GM12801 (cell line): ENCODE measurements around the gene VPS52.

ENCODE experiments used
- TF ChIP-seq, protein P1 (sequence below): IDR thresholded peaks from one replicate; pipeline ENCODE4 v1.5.1; 2011; ENCODE audit warnings: control low read depth; ENCODE audit not compliant: insufficient read length; ENCODE audit errors: extremely low read depth

The VPS52 gene

GRCh38 chr6:33276581-33276863, 4.8 kb upstream of the VPS52 start:
- TF ChIP-seq, protein P1, sequence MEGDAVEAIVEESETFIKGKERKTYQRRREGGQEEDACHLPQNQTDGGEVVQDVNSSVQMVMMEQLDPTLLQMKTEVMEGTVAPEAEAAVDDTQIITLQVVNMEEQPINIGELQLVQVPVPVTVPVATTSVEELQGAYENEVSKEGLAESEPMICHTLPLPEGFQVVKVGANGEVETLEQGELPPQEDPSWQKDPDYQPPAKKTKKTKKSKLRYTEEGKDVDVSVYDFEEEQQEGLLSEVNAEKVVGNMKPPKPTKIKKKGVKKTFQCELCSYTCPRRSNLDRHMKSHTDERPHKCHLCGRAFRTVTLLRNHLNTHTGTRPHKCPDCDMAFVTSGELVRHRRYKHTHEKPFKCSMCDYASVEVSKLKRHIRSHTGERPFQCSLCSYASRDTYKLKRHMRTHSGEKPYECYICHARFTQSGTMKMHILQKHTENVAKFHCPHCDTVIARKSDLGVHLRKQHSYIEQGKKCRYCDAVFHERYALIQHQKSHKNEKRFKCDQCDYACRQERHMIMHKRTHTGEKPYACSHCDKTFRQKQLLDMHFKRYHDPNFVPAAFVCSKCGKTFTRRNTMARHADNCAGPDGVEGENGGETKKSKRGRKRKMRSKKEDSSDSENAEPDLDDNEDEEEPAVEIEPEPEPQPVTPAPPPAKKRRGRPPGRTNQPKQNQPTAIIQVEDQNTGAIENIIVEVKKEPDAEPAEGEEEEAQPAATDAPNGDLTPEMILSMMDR, result no peak

- TF ChIP-seq, protein P1, result no peak
Observed at GRCh38 chr6:33273924-33274902, 2.5 kb upstream of the VPS52 start.

GRCh38 chr6:33273129-33273923, 1.6 kb upstream of the VPS52 start:
- TF ChIP-seq, protein P1, result no peak

DNA sequence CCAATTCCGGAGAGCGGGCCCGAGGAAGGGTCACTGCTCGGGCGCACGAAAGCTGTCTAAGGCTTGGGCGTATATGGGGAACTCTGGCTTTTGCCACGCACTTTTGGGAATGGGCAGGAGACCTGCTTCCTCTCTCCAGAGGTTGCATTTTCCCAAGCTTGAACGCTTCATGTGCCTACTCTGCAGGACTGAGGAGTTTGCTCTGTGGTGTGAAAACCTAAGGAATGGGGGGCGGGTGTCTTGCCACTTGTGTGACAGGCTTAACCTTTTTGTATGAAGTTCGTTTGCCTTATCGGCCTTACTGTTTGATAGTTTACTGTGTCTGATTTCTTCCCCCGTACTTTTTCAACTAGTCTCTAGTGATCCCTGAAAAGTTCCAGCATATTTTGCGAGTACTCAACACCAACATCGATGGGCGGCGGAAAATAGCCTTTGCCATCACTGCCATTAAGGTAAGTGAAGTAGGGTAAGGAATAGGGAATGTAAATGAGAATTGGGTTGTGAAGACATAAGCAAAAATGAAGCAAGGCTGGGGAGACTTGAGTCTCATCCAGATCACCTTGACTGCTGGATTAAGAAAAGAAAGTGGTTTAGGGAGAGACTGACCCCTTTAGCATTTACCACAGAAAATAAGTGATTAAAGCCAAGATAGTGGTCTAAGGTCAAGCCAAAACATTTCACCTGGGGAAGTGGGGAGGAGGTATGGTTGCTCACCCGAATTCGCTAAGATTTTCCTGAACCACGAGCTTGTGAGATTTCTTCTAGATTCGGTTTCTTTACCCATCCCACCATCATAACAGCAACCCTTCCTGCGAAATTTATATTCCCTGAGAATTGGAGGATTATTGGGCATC, 826 bp upstream of the VPS52 start:
- TF ChIP-seq, protein P1, result no peak

GRCh38 chr6:33271117-33271467, 584 bp downstream of the VPS52 start:
- TF ChIP-seq, protein P1, result no peak

- TF ChIP-seq, protein P1, result no peak
Observed at GRCh38 chr6:33264015-33264414, 7.7 kb downstream of the VPS52 start.

DNA sequence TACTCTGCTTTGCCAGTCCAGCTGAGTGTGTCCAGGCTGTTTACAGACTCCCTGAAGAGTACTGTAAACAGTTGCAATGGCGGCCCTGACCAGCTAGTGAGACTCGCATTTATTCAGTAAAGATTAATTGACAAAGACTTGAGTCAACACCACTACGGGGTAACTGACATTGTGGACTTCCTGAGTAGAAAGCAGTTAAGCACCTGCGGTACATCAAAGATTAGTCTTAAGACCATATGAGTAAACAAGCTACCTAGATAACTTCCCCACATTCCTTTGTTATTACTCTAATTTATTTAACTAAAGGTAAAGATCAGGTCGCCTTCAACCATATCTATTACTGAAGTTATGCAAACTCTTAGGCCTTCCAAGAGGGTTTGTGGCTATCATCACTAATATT, 12.6 kb downstream of the VPS52 start:
- TF ChIP-seq, protein P1, result no peak
